GM19372 (cell line): Measurements from ENCODE around the gene SMCO4.
A peak's percentile ranks its signal among the peaks of the same experiment; 100 is the strongest.
"Not testable (repeated sequence)": the region's sequence is repeated elsewhere in the genome, so short reads cannot be mapped to it uniquely, and the experiment has no call there.

Source experiments
- ATAC-seq: cut with Tn5 transposase; IDR thresholded peaks from one replicate; pipeline ENCODE4 v1.9.1; 2021; ENCODE audit warnings: mild to moderate bottlenecking, low read depth, moderate library complexity; ENCODE audit not compliant: unreplicated experiment

Gene SMCO4, protein sequence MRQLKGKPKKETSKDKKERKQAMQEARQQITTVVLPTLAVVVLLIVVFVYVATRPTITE

DNA sequence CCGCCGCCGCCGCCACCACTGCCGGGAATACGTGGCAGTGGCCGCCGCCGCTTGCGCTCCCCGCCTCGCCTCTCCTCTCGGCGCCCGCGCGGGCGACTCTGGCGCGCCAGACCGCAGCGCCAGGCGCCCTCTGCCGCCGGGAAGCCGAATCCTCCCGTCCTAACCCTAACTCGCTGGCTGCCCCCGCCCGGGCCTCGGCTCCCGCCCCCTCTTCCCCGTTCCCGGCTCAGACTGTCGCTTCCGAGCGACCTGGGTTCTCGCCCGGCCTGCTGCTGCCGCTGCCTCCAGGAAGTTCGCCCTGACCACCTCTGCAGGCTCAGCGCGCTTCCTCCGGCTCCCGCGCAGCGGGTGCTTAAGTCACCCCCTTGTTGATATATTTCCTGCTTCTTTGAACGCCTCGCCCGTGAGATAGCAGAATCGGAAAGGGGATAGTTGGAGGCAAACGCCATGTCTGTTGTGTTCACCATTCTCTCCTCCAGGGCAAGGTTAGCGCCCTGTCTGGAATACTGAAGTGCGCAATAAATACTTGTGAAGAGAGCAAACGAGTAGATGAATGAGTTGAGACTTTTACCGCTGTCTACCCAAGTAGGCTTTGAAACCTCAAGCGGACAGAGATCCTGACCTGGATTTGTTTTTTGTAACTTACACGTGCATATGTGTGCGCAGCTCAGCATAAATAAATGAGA lies at the start of gene SMCO4:
TSS of gene SMCO4 (minus strand) at position 100 of the 686 bp plus-strand sequence. CDS start 64,202 bp downstream, outside the sequence.
- ATAC-seq, result peak; percentile 87

DNA sequence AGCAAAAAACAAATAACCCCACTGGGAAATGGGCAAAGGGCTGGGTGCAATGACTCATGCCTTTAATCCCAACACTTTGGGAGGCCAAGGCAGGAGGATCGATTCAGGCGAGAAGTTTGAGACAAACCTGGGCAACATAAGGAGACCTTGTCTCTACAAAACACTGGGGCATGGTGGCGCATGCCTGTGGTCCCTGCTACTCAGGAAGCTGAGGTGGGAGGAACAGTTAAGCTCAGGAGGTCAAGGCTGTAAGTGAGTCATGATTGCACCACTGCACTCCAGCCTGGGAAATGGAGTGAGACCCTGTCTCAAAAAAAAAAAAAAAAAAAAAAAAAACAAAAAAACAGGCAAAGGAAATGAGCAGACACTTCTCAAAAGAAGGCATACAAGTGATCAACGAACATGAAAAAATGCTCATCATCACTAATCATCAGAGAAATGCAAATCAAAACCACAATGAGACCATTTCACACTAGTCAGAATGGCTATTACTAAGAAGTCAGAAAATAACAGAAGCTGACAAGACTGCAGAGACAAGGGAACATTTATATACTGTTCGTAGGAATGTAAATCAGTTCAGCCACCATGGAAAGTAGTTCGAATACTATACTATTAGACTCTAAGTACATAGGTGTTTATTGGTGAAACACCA lies 48.2 kb upstream of the SMCO4 start:
- ATAC-seq, result peak; percentile 48

DNA sequence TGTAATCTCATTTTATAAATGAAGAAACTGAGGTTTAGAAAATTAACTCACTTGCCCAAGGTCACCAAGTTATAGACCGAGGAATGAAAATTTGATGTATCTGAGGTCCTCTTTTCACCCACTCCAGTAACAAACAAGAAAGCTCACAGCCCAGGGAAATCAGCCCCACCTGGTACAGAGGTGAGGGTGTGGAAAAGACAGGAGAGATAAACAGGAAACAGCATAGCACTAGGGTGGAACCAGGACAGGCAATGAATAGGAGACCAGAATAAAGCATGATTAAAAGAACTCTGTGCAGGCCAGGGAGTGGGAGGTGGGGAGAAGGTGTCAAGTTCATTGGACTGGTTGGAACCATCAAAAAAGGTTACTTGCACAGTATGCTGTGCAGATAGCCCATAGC lies 46.2 kb upstream of the SMCO4 start:
- ATAC-seq, result no peak

DNA sequence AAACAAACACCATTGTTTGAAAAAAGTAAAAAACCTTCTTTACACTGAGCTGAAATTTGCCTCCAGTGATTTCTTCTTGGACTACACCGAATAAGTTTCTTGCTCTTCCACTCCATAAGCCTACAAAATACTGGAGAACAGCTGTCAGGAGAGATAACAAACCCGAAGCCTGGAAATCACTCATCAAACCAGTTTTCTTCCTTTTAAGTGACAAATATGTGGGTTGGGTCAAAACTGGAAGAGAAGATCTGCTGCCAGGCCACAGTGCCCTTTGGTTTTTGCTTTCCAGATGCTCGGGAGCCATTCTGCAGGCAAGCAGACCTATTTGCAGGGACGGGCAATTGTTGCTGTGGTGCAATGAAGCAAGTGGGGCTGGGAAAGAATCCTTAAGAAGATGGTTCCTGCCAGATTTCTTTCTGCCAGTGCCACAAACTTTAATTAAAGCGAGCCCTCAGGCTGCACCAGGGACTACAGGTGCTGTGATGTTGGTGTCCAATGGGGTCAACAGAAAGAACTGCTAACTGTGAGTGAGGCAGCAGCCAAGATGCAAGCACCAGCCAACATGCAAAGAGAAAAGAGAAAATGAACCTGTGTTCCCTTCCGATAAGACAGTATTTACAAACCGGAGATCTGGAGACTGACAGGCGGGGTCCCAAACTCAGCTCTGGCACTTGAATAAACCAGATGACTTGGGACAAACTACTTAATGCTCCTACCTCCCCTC lies 44.8 kb upstream of the SMCO4 start:
- no peak for ATAC-seq

DNA sequence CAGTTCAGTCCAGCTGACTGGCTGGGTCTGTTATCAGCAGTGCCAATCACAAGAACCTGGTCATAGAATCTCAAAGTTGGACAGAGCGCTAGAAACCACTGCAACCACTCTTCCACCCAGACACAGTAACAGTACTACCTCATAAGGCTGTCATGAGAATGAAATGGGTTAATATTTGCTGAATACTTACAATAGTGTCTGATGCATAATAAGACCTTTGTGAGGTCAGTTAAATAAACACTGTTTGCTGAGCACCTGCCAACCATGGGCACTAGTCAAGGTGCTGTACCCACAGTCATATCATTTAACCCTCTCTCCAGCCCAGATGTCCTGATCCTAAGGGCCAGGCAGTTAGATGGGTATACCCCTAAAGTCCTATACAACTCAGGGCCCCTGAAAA lies 44.2 kb upstream of the SMCO4 start:
- not testable (repeated sequence) for ATAC-seq

DNA sequence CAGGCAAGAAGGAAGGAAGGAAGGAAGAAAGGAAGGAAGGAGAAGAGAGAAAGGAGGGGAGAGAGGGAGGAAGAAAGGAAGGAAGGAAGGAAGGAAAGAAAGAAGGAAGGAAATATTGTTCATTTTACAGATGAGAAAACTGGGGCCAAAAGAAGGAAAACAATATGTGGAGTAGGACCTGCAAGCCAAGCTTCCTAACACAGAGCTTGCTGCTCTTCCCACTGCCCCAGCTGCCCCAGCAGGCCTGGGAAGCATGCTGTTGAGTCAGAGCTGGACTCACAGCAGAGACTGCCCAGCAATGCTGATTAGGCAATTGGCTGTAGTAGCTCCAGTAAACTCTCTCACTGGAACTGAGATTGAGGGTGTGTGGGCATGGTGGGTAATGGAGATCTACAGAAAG lies 42.6 kb upstream of the SMCO4 start:
- ATAC-seq, result no peak

DNA sequence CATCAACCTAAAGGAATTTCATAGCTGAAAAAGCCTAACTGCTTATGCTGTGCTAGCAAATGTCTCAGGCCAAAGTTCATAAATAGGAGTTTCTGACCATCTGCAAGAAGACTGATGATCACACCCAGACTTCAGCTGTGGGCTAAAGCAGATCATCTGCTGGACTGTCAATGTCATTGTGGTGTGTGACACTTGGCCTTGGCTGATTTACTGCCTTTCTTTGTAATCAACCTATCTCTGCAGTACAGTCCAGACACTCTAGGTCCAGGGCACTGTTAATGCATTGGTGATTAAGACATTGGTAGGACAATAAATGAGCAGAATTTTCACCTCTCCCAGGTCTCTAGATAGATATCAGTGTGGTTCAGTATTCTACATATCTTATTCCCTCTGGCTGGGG lies 40.3 kb upstream of the SMCO4 start:
- no peak for ATAC-seq

DNA sequence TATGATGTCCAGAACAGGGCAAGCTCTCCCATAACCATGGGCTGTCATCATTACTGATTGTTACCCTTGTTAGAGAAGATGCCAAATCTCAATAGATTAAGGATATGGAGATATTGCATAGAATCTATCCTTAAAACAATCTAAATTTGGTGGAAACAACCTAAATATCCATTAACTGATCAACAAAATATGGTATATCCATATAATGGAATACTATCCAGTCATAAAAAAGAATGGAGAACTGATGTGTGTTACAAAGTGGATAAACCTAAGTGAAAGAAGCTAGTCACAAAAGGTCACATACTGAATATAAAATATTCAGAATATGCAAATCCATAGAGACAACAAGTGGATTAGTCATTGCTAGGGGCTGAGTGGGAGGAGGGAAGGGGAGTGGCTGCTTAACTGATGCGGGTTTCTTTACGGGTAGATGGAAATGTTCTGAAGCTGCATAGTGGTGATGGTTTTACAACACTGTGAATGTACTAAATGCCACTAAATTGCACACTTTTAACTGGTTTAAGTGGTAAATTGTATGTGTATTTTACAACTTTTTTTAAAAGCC lies 36.1 kb upstream of the SMCO4 start:
- ATAC-seq, result no peak

DNA sequence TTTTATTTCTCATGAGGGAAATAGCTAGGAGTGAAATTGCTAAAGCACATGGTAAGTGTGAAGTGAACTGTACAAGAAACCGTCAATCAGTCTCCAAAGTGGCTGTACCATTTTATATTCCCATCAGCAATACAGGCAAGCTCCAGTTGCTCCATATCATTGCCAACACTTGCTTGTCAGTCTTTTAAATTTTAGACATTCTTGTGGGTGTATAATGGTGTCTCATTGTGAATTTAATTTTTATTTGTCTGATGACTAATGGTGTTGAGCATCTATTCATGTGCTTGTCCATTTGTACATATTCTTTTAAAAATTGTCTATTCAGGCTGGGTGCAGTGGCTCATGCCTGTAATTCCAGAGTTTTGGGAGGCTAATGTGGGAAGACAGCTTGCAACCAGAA lies 34.1 kb upstream of the SMCO4 start:
- no peak for ATAC-seq

DNA sequence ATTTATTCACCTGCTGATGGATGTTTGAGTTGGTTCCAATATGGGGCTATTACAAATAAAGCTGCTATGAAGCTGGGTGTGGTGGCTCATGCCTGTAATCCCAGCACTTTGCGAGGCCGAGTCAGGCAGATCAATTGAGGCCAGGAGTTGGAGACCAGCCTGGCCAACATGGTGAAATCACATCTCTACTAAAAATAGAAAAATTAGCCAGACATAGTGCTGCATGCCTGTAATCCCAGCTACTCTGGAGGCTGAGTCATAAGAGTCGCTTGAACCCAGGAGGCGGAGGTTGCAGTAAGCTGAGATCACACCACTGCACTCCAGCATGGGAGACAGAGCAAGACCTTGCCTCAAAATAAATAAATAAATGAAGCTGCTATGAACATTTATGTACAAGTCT lies 33.7 kb upstream of the SMCO4 start:
- not testable (repeated sequence) for ATAC-seq

DNA sequence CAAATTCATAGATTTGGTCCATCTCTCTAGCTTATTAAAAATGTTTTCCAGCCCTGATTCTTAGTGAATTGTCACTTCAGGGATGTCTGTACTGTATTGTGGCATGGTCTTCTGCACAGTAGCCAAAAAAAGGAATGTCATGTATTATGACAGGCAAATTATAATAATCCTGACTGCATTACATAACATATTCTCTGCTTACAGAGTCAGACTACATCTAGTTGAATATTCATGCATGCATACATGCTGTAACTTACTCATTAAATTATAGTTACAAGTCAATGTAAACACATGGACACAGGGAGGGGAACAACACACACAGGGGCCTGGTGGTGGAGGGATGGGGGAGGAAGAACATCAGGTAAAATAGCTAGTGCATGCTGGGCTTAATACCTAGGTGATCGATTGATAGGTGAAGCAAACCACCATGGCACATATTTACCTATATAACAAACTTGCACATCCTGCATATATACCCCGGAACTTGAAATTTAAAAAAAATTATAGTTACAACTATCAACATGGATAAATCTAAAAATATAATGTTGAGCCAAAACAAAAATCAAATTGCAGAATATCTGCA lies 31.5 kb upstream of the SMCO4 start:
- no peak for ATAC-seq

DNA sequence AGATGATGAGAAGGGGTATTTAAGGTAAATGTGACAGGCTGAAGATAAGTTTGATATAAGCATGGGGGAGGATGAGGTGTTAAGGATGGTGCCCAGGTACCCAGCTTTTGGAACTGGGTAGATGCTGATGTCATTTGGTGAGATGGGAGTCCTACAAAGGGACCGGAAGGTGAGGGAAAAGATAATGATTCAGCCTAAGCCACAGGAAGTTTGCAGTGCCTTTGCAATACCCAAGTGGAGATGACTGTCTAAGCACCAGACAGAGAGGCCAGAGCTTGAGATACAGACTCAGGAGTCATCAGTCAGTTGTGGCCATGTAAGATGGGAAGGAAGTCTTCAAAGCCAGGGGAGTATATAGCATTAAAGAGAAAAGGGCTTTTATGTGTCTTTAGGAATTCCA lies 30.0 kb upstream of the SMCO4 start:
- no peak for ATAC-seq

DNA sequence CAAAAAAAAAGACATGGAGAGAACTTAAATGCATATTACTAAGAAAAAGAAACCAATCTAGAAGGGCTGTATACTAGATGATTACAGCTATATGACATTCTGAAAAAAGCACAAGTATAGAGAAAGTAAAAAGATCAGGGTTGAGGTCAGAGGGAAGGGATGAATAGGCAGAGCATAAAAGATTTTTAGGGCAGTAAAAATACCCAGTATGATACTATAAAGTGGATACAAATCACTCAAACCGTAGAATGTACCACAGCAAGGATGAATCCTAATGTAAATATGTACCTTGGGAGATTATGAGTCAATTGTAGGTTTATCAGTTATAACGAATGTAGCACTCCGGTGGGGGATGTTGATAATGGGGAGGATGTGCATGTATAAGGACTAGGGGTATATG lies 29.4 kb upstream of the SMCO4 start:
- no peak for ATAC-seq

DNA sequence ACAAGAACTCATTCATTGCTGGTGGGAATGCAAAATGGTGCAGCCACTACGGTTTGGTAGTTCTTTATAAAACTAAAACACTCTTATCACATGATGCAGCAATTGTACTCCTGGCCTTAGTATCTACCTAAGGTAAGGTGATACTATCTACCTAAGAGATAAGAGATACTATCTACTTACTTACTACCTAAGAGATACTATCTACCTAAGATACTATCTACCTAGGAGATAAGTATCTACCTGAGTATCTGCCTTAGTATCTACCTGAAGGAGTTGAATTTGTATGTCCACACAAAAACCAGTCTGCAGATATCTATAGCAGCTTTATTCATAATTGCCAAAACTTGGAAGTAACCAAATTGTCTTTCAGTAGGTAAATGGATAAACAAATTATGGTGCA lies 29.0 kb upstream of the SMCO4 start:
- ATAC-seq, result no peak

DNA sequence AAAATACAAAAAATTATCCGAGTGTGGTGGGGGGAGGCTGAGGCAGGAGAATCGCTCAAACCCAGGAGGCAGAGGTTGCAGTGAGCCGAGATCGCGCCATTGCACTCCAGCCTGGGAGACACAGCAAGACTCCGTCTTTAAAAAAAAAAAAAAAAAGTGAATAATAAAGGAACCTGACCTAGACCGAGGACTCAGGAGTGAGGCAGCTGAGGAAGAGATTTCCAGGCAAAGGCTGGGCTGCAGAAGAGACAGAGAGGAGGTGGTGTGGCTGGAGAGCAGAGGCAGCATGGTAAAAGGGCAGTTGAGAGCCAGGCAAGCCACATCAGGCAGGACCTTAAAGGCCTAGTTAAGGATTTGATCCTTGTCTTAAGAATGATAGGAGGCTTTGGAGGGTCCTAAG lies 28.4 kb upstream of the SMCO4 start:
- ATAC-seq, result no peak

DNA sequence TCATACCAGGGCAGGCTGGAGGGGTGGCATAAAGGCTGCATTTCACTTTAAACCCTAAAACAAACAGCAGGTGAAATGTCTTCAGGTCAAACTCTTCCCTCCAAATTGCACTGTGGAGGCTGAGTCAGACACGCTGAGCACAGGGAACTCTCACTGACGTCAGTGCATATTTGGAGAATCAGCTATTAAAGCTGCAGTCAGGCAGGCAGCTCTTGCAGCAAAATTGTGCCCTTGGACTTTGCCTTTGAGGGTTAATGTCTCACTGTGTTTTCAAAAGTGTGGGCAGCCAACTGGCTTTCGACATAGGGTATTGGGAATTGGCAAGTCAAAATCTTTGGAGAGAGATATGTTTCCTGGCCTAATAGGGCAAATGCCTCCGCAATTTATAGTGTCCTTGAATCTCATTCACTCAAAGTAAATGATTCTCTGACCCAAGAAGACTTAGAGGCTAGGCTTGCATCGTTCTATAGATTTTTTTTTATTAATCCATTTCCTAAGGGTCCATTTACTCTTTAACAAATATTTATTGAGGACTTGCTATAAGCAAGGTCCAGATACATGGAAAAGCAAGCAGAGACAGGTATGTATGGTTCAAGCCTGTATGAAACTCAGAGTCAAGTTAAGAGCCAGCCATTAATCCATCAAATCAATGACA lies 27.7 kb upstream of the SMCO4 start:
- ATAC-seq, result no peak

DNA sequence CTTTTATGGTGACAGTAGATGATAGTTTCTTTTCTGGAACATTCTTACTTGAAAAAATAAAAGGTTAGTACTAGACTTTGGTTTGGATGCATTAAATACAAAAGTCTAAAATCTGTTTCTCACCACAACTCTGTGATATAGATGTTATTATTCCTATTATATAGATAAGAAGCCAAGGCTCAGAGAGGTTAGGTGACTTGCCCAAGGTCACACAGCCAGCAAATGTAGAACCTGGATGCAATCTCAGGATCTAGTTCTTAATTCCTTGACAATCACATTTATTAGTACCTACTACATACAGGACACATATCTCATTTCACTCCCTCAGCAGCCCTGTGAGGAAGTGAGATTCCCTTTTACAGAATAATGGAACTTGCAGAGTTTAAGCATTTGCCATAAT lies 26.3 kb upstream of the SMCO4 start:
- no peak for ATAC-seq

DNA sequence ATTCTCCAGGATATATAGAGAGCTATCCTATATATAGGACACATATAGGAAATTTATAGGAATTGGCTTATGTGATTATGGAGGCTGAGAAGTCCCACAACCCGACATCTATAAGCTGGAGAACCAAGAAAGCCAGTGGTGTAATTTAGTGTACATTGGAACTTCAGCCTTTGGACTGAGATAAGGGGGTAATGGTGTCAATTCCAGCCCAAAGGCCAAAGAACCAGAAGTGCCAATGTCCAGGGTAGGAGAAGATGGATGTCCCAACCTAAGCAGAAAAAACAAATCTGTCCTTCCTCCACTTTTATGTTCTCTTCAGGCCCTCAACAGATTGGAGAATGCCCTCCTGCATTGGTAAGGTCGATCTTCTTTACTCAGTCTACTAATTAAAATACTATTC lies 25.5 kb upstream of the SMCO4 start:
- ATAC-seq, result no peak

DNA sequence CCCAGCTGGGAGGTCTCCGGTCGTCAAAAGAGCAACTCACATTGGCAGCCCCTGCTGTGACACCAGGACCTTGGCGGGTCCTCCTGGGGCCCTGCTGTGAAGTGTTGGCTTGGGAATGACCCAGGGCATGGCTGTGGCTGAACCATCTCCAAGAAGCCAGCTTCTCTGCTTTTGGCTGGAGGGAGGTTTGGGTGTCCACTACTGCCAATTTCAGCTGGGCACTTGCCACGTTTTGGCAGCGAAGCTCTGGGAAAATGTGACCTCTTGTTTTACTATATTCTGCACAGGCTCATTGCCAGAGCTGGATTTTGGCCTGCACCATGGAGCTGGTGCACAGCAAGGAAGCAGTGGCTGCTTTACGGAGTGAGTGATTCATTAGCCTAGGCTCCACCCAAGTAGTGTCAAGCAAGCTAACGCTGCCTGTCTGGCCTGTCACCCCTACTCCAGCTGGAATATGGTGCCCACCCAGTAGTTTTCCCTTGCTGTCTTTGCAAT lies 24.3 kb upstream of the SMCO4 start:
- no peak for ATAC-seq

DNA sequence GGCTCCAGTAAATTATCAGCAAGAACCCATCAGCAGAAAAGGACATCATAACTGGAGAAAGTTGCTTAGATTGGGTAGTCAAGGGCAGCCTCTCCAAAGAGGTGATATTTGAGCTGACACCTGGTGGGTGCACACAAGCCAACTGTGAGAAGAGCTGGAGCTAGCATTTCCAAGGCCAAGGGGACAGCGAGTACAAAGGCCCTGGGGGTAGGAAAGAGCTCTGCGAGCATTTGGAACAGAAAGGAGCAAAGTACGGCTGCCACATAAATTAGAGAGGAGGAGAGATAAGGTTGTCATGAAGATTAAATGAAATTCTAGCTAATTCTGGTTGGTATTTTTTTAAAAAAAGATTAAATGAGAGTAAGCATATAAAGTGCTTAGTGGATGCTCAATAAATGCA lies 21.7 kb upstream of the SMCO4 start:
- no peak for ATAC-seq
